HG03159 (cell line): ENCODE data around the gene SP110.
"Not testable (repeated sequence)": the region's sequence is repeated elsewhere in the genome, so short reads cannot be mapped to it uniquely, and the experiment has no call there.

Experiments
- ATAC-seq: cut with Tn5 transposase; IDR thresholded peaks from one replicate; pipeline ENCODE4 v1.9.1; 2021; ENCODE audit warnings: mild to moderate bottlenecking, moderate library complexity; ENCODE audit not compliant: unreplicated experiment

SP110 gene

GRCh38 chr2:230219419-230220331 is at the start of gene SP110:
Gene SP110 (minus strand): TSS chr2:230219984. CDS start chr2:230216927, 3,057 bp downstream.
- ATAC-seq = peak; percentile 75

DNA sequence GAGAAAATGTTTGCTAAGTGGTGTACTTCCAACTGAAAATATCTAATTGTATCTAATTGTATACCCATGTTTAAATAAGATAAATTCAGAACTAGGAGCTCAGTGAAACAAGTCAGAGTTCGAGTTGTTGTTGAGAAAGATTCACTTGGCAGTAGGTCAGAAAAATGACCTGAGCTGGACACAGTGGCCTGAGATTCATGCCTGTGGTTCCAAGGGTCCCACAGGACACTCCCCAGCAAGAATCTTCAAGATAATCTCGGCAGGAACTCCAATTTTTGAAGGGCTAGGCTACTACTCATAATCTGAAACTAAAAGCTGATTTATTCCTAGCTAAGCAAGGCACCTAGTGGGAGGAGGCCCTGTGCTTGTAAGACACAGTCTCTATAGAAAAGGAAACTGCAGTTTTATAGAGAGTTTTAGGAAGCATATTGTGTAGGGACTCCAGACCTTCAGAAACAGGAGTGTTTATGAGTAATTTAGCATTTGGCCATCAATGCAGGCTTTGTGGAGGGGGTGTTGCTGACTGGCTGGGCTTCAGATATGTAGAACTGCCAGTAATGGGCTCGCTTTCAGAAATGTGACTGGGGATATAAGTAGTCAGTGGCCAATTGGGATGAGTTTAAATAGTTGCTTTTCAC is 48.9 kb upstream of the SP110 start:
- peak; percentile 49 for ATAC-seq

DNA sequence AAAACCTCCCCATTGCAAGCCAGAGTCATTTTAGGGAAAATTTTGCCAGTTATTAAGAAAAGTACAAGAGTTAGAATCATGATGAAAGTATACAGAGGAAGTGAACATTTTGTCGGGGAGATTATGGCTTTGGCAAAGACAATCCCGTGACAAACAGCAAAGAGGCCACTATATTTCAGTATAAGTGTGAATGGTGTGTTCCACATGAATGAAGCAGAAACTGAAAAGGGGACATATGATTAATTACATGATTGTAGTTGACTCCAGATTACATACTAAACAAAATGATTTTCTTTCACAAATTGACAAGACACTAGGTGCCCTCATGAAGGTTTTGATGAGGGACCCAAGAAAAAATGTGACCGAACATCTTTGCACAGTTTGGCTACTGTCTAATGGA is 47.8 kb upstream of the SP110 start:
- ATAC-seq = peak; percentile 77

GRCh38 chr2:230267059-230267458 is 47.3 kb upstream of the SP110 start:
- peak; percentile 10 for ATAC-seq

DNA sequence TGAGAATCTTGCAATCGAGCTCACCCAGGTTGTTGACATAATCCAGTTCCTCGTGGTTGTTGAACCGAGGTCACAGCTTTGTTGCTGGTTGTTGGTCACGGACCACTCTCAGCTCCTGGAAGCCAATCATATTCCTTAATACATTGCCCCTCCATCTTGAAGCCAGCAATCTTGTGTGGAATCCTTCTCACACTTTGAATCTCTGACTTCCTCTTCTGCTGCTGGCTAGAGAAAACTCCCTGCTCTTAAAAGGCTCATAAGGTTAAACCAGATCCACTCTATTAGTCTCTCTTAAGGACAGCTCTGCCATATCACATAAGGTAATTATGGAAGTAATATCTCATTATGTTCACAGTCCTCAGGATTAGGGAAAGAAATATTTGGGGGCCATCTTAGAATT is 46.9 kb upstream of the SP110 start:
- ATAC-seq = no peak

DNA sequence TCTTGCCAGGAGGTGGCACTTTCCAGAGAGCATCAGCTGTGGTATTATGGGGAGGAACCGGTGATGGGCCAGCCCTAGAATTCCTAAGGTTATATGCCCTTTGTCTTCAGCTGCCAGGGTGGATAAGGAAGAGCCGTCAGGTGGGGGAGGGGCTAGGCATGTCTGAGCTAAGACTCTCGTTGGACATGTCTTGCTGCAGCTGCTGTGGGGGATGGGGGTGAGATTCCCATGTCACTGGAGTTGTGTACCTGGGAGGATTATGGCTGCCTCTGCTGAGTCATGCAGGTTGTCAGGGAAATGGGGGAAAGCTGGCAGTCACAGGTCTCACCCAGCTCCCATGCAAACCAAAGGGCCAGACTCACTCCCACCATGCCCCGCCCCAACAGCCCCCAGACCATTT is 45.2 kb upstream of the SP110 start:
- not testable (repeated sequence) for ATAC-seq

GRCh38 chr2:230262246-230262645 is 42.5 kb upstream of the SP110 start:
- no peak for ATAC-seq

GRCh38 chr2:230258483-230258882 is 38.7 kb upstream of the SP110 start:
- ATAC-seq = no peak

GRCh38 chr2:230256733-230257332 is 37.0 kb upstream of the SP110 start:
- ATAC-seq = no peak

- ATAC-seq = no peak
These were observed 34.5 kb upstream of the SP110 start for GRCh38 chr2:230254152-230254881.

DNA sequence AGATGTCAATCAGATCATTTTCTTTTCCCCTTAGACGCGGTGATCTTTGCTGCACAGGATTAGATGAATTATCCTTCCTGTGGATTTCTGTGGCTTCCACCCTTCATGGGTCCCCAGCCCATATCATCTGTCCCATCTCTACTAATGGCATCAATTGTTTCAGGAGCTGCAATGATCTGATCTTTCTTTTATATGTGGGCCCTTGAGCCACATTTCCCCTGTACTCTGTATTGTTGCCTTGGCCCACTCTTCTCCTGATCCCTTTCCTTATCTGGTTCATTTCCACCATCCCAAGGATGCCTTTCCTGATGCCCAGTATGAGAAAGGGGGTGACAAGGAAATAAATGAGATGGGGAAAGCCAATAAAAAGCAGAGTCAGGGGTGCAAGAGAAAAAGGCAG is 30.4 kb upstream of the SP110 start:
- no peak for ATAC-seq

DNA sequence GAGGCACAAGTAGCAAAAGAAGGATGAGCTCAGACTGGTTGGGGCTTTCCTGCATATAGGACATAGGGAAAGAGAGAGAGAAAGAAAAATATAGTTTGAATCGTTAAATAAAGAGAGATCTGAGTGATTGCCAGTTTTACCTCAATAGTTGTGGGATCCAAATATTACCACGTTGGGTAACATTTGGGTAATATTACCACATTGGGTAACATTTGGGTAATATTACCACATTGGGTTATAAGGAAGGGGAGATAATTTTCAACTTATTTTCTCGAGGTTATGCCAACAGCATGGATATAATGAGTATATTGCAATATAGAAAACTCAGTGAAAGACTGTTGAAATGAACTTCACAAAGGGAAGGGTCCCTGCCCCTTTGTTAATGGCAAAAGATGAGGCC is 26.4 kb upstream of the SP110 start:
- no peak for ATAC-seq

DNA sequence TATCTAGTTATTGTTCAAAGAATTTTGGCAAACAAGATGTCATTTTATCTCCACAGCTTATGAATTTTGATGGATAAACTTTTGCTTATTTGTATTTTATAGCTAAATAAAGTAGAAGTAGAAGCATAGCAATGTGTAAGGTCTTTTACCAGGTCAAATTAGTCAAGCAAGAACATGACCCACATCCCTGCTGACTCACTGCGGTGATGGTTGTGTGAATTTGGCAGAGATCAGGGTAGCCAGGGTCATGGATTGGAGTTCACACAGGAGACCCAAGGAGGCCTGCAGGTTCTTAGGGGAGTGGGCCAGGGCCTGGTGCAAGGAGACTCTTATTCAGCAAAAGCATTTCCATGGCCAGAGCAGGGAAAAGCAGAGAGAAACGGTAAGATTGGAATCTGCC is 24.4 kb upstream of the SP110 start:
- no peak for ATAC-seq

DNA sequence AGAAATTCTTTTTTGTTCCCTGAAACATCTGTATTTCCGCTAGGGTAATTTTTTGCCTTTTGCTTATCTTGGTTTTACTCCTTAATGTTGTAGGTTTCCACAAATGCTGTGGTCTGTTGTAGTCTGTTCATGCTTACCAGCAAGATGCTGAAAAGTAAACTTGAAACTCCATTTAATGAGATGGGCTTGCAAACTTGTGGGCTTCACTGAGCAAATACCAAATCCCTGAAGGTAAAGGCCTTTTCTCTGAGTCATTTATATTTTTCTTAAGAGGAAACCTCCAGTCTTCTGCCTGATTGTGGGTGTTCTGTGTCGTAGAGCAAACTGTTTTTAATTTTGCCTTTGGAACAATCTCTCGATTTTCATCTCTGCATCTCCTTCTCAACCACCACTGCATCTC is 15.1 kb upstream of the SP110 start:
- no peak for ATAC-seq

DNA sequence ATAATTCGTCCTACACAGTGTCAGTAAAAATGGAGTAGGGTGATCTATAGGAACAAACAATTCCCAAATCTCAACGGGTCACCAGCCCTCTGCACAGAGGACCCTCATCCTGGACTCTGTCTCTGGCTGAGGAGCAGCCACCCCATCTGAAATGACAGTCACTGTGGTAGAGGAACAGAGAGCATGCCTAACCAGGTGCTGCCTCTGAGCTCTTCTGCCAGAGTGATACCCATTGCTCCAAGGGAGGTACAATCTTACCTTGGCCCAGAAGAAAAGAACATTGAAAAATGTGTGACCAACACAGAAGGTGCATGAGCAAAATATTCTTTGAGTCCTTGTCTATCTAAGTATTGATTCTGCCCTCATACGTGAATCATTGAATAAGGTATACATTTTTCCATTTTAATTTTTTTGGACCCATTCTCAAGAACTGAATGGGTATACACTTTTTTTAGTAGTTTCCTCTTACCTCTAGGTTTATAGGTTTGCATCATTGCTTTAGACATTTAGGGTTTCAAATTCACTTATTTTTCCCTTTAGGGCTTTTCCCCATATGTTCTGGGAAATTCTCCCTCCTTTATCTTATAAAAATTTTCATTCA is 14.4 kb upstream of the SP110 start:
- ATAC-seq = no peak

DNA sequence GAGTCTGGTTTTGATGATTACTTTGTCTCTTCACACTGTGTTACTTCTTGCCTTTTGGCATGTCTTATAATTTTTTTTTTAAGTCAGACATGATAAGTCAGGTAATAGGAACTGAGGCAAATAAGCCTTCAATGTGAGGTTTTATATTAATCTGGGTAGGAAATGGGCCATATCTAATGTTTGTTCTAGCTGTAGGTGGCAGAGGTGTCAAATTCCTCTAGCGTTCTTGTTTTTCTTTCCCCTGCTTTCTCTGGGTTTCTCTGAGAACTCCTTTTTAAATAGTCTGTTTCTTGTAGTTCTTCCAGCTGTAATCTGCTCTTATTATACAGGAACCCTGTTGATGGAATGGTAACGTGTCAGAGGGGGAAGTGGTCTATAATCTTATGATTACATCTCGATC is 11.5 kb upstream of the SP110 start:
- ATAC-seq = no peak

GRCh38 chr2:230230496-230231200 is 10.9 kb upstream of the SP110 start:
- ATAC-seq = no peak

DNA sequence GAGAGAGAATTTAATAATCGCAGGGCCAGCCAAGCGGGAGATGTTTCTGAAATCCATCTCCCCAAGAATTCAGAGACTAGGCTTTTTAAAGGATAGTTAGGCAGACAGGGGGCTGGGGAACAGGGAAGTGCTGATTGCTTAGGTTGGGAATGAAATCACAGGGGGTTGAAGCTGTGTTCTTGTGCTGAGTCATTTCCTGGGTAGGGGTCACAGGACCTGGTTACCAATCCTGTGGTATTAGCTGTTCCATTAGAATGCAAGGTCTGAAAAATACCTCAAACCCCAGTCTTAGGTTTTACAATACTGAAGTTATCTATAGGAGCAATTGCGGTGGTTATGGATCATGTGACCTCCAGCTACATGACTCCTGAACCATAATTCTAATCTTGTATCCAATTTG is 10.3 kb upstream of the SP110 start:
- no peak for ATAC-seq

GRCh38 chr2:230227216-230227615 is 7.4 kb upstream of the SP110 start:
- ATAC-seq = no peak

- ATAC-seq = peak; percentile 81
These were observed 6.3 kb upstream of the SP110 start for GRCh38 chr2:230226051-230226551.
